HG03103 (cell line): ENCODE results near the gene SLC15A1.

Experiments
- ATAC-seq: cut with Tn5 transposase; IDR thresholded peaks from one replicate; pipeline ENCODE4 v1.9.1; 2021; ENCODE audit warnings: low read depth; ENCODE audit not compliant: unreplicated experiment

Gene SLC15A1

DNA sequence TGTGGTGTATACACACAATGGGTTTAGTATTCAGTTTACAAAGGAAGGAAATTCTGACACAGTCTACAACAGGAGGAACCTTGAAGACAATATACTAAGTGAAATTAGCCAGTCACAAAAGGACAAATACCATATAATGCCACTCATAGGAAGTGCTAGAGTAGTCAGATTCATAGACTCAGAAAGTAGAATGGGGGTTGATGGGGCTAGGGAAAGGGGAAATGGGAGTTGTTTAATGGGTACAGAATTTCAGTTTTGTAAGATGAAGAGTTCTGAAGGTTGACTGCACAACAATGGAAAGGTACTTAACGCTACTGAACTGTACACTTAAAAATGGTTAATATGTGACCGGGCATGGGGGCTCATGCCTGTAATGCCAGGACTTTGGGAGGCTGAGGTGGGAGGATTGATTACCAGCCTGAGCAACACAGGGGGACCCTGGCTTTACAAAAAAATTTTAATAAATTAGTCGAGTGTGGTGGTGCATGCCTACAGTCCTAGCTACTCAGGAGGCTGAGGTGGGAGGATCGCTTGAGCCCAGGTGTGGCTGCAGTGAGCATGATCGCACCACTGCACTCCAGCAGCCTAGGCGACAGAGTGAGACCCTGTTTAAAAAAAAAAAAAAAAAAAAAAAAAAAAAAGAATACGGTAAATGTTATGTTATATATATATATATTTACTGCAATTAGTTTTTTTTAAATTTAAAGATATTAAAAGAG is 45.0 kb downstream of the SLC15A1 start:
- ATAC-seq, result peak; percentile 73

DNA sequence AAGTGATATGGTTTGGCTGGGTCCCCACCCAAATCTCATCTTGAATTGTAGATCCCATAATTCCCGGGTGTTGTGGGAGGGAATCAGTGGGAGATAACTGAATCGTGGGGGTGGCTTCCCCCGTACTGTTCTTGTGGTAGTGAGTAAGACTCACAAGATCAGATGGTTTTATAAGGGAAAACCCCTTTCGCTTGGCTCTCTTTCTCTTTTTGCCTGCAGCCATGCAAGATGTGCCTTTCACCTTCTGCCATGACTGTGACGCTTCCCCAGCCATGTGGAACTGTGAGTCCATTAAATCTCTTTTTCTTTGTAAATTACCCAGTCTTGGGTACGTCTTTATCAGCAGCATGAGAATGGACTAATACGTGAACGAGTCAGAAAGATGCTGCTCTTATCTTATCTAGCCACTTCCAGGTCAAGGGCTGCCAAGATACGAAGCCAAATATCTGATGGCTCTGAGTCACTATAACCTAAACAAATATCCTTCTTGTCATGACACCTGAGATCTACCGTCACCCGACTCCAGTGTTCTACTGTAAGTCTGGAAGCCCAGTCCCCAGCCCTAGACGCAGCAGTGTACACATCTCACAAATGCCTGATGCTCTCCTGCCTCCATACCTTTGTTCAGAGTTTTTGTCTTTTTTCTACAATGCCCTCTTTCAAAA is 45.9 kb downstream of the SLC15A1 start:
- ATAC-seq, result no peak

DNA sequence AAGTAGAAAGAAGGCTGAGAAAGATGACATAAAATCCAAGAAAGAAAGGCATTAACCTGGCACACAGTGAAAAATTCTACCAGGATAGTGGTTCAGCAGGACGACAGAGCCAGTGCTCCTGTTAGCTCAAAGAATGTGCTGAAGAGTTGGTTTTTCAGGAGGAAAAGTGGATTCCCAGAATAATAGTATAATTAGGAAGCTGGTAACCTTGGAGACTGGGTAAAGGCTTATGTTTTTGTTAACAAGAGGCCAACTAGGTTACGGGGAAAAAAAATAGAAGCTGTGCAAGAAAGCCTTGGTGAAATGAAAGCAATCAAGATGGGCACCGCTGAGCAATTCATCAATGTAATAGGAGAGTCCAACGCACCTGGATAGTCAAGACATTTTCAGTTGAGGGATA is 54.7 kb downstream of the SLC15A1 start:
- no peak for ATAC-seq

DNA sequence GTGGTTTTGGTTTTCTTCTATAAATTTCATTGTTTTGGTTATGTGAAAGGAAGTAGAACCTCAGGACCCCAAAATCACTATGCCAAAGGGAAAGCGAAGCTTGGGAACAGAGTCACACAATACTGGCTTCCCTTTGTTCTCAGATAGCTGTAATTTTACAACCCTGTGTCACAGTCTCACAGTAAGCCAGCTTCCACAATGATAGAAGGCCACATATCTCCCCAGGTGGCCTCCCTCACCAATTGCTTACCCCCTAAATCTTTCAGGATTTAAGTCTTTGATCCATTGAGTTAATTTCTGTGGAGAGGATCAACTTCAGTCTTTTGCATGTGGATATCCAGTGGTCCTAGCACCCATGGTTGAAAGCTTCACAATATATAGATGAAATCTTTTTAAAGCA is 58.7 kb downstream of the SLC15A1 start:
- ATAC-seq, result no peak

DNA sequence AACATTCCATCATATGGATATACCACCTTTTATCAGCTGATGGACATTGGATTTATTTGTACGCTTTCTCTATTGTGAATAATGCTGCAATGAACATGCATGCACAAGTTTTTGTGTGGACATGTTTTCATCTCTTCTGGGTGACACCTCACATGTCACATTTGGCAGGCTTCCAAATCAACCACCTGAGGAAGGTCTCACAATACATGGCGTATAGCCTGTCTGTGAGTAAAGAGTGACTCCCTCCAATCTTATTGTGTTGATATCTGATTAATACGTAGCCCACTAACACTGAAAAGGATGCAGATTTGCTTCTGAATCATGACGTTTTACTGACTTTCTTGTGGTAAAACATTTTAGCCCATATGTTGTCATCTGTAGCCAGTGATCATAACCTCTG is 61.1 kb downstream of the SLC15A1 start:
- ATAC-seq, result no peak

DNA sequence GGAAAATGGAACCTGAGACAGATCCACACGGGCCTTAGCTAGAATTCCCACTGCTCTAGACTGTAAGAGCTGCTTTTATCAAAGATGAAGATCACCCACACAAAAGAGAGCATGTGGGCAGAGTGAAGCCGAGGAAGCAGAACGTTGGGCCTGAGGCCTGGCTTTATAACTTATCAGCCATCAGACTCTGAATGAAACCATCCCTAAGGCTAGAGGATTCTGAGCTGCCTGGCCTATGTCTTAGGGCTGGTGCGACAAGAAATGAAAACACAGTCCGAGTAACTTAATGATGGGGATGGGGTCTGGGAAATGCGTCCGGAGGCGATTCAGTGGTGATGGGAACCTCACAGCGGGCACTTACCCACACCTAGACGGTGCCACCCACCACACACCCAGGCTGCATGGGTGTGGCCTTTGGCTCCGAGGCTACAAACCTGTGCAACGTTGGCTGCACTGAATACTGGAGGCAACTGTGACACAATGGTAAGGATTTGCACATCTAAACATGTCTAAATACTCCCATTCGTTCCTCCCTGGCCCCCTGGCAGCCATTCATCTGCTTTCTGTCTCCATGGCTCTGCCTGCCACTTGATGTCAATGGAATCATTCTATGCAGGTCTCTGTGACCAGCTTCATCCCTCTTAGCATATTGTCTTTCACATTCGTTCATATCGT is 62.0 kb downstream of the SLC15A1 start:
- ATAC-seq, result no peak

DNA sequence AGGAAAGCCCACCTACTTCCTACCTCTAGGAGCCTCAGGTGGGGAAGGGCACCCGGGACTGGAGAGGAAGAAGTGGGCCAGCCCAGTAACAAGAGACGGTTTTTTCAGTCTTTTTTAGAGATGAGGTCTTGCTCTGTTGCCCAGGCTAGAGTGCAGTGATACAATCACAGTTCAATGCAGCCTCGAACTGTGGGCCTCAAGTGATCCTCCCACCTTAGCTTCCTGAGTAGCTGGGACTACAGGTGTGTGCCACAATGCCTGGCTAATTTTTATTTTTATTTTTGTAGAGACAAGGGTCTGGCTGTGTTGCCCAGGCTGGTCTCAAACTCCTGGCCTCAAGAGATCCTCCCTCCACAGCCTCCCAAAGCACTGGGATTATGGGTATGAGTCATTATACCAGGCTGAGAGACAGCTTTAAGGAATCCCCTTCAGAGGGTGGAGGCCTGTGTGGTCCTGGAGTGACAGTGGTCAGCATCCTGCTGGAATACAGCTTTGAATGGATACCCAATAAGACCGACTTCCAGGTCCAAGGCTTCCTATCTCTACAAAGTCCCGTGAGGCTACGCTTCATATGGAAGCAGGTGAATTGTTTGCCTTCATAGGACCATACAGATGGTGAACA is 63.0 kb downstream of the SLC15A1 start:
- ATAC-seq, result no peak

DNA sequence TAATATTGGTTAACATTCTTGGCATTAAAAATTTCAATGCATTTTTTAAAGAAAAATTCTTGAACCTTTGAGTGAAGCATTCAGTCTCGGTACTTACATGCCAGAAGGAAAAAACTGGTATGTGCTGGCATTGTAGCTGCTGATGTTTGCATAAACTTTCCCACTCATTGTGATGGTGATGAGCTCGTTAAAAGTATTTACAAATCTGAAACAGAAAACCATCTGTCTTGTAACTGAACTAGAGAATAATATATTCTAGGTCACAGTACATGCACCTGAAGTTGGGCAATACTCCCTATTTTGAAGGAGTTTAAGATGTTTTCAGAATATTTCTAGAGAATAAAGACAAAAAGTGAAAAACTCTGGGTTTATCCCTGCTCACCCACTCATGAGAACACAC is 64.1 kb downstream of the SLC15A1 start:
- no peak for ATAC-seq

DNA sequence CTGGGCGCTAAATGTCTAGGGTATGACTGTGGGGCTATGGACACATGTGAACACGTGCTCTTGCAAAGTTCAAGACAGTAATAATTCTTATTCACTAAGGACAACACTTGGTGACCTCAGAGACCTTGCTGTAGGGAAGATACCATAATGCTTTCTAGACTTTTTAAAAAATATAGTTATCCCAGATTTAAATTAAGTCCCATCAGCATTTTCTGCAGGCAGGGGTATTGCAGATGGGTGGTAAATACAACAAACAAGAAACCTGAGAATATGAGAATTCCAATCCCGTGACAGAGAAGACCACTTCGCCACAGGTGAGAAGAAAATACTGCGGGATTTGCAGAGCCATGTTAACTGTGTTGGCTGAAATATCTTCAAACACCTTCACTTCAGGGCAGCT is 65.2 kb downstream of the SLC15A1 start:
- no peak for ATAC-seq

DNA sequence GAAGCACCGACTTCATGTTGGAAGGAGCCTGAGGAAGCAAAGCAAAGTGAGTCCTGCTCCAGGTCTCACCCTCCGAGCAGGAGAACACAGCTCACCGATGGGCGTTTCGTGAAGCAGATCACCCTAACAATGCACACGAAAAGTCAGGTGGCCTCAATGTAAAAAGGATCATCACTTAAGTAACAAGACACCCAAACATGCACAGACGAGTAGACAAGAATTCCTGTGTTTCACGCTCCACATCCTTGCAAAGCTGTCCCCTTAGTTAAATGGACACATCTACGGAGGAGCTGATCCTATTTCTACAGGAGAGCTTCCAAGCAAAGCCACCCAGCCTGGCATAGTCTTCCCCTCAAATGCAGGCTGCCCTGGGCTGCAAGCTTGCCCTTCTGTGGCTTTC is 66.2 kb downstream of the SLC15A1 start:
- ATAC-seq, result no peak

DNA sequence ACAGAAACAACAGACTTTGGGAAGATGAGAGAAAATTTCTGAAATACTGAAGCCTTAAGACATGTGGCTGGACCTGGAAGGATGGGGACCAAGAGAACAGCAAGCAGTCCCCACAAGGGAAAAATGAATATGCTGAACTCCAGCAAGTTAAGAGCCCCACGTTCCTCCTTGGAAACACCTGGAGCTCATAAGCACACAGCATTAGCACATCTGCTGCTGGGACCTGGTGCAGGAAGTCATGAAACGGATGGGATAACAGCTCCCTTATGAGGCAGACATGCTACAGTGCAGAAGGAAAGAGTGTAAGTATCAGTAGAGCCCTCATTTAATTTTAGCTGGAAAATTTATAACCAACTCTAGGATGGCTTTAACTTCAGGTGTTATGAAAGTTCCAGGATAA is 67.3 kb downstream of the SLC15A1 start:
- no peak for ATAC-seq

DNA sequence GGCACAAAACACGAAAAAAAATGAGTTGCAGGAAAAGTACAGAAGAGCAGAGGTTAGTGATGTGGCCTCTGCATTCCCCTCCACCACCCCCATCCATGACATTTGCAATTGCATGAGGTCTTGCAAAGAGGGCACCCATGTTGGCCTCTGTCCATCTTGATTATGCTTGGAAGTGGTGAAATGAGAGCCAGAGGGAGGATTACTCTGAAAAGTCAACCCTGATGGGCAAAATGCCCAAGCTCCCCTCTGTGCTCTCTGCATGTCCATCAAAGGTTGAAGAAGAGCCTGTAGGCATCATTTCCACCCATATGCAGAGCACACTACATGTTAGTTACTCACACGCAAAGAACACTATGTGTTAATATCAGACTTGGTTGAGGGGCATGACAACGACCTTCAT is 71.4 kb downstream of the SLC15A1 start:
- no peak for ATAC-seq

DNA sequence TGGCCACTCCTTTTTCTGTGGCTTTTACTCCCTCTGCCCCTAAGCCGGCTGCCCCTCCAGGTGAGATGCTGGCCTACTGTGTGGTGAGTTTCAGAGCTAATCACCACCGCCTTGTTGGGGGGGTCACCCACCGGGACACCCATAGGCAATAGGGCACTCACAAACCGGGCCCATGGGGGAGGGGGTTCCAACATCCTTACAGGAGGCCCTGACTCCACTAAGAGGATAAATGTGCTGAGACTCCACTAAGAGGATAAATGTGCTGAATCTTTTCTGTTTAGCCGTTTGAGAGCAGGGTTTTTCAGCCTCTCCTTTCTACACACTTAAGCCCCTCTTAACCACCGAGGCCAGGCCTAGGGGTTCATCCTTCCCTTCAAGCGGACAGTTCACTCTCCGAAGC is 73.7 kb downstream of the SLC15A1 start:
- no peak for ATAC-seq

DNA sequence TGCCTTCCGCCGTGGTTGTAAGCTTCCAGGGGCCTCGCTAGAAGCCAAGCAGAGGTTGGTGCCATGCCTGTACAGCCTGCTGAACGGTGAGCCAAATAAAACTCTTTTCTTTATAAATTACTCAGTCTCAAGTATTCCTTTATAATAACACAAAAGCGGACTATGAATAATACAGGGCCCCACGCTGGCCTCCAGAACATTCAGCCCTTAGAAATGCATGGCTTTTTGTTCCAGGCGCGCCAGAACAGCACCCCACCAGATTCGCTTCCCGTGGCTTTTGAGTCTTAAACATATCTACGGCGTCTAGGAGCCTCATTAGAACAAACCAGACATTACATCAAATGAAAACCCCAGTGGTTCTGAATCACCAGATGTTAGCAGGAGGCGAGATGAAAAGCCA is 75.1 kb downstream of the SLC15A1 start:
- ATAC-seq, result no peak

DNA sequence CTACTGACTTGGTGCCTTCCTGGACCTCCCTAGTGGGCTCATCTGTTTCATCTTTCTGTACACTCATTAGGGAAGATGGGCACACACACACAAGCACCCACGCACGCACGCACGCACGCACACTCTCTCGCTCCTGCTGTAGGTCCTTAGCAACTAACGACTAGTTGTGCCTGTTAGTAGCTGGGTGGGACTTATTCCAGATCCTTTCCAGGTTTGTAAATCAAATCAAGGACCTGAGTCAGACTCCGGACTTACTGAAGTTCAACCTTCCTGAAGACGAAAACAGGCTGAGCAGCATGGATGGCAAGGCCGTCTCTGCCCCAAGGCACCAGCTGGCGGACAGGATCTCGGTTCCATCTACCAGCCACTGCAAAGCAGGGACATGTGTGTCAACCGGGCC is 76.2 kb downstream of the SLC15A1 start:
- ATAC-seq, result no peak

DNA sequence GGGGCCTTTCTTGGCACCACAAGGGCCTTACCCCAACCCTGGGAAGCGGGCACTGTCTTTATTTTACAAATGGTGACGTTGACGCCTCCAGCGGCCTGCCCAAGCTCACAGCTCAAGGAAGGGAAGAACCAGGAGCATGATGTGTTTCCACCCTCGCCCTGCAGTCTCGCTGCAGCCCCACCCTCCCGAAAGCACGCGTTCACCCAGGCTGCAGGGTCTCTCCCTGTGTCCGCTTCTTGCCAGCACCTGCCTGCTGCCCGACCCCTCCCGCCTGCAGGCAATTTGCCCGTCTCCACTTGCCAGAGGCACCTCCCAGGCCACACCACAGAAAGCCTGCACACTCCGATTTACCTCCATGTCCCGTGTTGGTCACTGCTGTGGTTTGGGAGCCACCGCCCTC is 76.6 kb downstream of the SLC15A1 start:
- no peak for ATAC-seq

DNA sequence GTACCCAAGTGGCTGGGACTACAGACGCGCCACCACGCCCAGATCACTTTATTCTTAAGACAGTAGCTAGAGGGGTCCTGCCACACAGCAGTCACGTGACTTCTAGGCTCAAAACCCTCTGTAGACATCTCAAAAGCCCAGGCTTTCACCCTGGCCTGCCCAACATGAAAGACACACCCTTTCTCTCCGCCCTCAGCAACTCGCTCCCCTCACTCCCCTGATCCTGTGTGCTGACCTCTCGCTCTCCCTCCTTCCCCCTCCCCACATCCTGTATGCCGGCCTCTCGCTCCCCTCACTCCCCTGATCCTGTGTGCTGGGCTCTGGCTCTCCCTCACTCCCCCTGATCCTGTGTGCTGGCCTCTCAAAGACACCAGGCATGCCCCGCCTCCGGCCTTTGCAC is 77.4 kb downstream of the SLC15A1 start:
- no peak for ATAC-seq

DNA sequence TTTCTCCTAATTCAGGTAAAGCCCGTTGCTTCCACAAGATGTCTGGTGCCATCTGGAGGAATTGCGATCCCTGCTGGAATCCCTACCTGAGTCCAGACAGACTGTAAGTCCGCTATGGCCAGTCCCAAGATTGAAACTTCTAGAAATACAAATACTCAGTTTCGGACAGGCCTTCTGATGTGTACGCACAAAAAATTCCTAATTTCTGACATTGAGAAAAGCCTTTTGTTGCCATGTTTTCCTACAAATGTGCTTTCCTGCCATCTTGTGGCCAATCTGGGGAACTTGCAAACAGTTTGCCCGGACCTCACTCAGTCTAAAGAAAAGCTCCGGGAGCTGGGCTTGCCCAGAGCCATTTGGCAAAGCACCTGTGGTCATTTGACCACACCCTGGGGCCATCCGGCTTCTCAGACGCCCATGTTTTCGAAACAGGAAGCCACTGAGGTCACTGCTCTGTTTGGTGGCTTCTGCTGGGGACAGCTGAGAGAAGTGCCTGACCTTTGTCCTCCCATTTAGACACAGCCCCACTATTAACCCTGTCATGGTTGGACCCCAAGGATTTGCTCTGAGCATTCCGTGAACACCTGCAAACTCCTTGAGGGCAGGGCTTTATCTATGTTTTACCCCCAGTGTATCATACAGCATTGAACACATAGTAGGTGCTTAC is 79.4 kb downstream of the SLC15A1 start:
- peak; percentile 79 for ATAC-seq

DNA sequence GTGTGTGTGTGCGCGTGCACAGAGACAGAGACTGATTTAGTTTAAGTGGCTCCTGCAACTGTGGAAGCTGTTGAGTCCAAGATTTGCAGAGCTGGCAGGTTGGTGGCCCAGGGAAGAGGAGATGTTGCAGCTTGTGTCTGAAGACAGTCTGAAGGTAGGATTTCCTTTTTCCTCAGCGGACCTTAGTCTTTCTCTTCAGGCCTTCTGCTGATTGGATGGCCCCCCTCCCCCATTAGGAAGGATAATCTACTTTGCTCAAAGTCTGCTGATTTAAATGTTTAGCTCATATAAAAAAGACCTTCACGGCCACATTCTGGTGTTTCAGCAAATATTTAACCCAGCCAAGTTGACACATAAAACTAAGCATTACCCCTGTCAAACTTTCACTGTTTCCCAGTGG is 84.3 kb downstream of the SLC15A1 start:
- ATAC-seq, result no peak

DNA sequence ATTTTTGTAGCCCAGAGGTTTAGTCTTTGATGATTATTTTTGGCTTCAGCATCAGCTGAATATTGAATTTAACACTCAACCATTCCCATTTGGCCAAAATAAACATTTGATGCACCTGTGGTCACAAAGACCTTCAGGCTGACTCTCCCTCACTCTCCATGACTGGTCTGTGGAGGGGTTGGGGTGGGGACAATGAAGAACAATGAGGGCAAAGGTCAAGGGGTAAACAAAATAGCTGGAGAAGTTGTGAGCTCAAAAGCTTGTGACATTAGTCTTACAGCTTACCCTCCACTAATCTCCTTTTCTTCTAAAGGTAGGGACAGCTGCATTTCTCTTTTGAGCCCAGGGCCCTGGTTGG is 86.9 kb downstream of the SLC15A1 start:
- ATAC-seq, result no peak
